GM19351 (cell line): ENCODE measurements around the gene CNDP2.
"Not testable (repeated sequence)": the region's sequence is repeated elsewhere in the genome, so short reads cannot be mapped to it uniquely, and the experiment has no call there.

ENCODE experiments used
- ATAC-seq: cut with Tn5 transposase; IDR thresholded peaks from one replicate; pipeline ENCODE4 v1.9.1; 2021; ENCODE audit warnings: mild to moderate bottlenecking, moderate library complexity; ENCODE audit not compliant: unreplicated experiment

The CNDP2 gene

GRCh38 chr18:74499633-74500032, 3.5 kb downstream of the CNDP2 start:
- ATAC-seq: peak; percentile 33

GRCh38 chr18:74500372-74500771, 4.2 kb downstream of the CNDP2 start:
- ATAC-seq: no peak

DNA sequence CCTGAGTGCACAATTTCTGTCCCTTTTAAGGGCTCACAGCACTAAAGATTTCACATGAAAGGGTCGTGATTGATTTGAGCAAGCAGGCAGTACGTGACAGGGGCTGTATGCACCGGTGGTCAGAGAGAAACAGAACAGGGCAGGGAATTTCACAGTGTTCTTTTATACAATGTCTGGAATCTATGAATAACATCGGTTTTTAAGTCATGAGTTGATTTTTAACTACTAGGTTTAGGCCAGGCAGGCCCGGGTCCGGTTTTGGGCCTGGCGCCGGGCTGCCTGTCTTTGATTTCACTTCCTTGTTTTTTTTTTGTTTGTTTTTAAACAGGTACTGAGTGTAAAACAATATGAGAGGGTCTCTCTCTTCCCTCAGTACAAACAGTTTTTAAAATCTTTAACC, 4.6 kb downstream of the CNDP2 start:
- not testable (repeated sequence) for ATAC-seq

DNA sequence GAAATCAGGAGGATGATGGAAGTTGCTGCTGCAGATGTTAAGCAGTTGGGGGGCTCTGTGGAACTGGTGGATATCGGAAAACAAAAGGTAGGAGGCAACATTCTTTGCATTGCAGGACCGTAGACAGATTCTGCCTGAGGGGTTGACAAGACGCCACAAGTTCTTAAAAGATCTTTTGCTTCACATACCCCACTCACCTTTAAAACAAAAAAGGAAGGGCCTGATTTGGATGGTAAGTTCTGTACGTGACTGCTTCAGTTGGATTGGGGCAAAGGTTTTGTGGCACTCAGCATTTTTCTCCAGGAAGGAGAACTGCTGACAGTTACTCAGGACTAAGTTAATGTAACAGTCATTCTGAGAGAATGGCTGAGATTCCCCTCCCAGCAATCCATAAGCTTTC, 5.2 kb downstream of the CNDP2 start:
- no peak for ATAC-seq

GRCh38 chr18:74503137-74503536, 7.0 kb downstream of the CNDP2 start:
- no peak for ATAC-seq

- no peak for ATAC-seq
Measured at GRCh38 chr18:74505776-74506175, 9.6 kb downstream of the CNDP2 start.

GRCh38 chr18:74506448-74507084, 10.4 kb downstream of the CNDP2 start:
- ATAC-seq: no peak

DNA sequence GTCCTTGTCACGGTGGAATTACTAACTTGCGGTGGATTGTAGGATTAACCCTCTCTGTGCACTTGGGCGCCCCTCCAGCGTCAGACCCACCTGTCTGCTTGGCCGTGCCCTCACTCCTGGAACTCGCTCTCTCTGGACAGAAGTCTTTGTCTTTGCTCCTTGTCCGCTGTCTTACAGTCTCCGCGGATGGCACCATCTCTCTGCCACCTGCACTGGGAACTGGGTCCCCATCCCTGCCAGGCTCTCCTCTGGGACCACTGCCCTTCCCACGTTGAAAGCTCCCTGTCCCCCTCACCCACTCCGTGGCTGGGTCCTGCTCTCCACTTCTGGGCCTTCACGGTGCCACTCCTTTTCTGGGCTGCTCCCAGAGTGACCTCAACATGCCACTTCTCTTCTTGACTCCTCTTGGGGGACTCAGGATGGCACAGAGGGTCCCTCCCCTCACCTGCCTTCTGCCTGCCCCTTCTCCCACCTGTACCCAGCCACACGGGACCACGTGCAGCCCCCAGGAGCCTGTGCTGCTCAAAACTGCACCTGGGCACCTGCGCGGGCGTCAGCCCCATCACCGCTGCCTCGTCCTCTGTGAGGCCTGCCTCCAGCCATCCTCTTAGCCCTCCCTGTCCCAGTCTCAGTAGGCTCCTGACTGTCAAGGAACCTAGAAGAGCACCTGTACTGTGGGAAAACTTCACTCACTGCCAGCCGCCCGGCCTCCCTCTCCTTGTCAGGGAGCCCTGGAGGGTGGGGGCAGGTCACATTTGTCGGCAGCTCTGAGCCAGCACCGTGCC, 11.1 kb downstream of the CNDP2 start:
- no peak for ATAC-seq

- ATAC-seq: no peak
Measured at GRCh38 chr18:74507927-74508326, 11.8 kb downstream of the CNDP2 start.

GRCh38 chr18:74508366-74508765, 12.2 kb downstream of the CNDP2 start:
- ATAC-seq: no peak

GRCh38 chr18:74508821-74509225, 12.7 kb downstream of the CNDP2 start:
- ATAC-seq: no peak

DNA sequence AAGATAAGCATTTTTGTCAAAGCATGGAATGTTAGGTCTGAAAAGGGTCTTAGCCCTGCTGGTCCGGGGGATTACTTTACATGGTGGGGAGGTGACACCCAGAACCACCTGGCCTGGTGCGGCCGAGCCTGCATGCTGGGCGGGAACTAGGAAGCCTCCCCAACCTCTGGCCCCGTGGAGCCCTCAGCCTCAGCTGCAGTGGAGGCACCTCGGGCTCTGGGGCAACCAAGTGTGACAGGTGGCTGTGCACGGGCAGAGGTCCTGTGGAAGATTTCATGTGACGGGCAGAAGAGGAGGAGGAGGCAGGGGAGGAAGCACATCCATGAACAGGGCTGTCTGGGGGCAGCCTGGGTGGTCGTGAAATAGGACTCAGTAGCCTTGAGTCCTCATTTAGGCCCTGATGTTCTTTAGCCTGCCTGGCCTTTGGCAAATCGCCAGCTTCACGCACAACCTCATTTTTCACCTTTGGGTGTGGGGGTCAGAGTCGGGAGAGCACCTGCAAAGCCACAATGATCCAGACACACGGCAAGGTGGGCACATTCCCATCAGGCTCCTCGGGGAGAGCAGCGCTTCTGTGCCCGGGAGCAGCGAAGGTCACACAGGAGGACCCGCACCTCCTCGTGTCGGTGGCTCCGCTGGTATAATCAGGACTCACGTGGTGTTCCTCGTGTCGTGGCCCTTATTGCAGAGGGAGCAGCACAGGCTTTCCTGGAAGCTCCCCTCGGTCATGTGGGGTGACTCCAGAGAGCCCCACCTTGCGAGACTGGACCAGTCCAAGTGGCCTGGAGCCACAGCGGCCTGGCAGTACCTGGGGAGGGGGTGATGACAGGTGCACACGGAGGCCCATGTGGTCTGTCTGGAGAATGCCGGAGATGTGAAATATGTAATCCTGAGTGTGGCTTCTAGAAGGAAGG, 13.9 kb downstream of the CNDP2 start:
- ATAC-seq: no peak

- ATAC-seq: no peak
Measured at GRCh38 chr18:74510770-74511095, 14.6 kb downstream of the CNDP2 start.

DNA sequence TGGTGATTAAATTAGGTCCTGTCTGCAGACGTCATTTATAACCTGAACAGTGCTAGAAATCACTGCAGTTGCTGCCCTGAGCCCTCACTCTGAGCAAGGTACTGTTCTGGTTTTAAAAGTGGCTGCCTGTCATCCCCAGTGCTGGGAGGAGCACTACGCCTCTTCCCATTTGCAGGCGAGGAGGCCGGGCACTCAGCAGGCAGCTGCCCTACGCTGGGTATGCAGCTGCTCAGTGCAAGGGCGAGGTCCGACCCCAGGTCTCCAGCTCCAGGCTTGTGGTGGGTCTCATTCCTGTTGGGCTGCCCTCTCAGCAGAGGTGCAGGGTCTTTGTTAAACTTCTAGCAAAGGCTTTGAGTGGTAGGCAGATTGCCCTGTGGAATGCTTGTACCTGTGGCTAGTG, 15.7 kb downstream of the CNDP2 start:
- no peak for ATAC-seq

DNA sequence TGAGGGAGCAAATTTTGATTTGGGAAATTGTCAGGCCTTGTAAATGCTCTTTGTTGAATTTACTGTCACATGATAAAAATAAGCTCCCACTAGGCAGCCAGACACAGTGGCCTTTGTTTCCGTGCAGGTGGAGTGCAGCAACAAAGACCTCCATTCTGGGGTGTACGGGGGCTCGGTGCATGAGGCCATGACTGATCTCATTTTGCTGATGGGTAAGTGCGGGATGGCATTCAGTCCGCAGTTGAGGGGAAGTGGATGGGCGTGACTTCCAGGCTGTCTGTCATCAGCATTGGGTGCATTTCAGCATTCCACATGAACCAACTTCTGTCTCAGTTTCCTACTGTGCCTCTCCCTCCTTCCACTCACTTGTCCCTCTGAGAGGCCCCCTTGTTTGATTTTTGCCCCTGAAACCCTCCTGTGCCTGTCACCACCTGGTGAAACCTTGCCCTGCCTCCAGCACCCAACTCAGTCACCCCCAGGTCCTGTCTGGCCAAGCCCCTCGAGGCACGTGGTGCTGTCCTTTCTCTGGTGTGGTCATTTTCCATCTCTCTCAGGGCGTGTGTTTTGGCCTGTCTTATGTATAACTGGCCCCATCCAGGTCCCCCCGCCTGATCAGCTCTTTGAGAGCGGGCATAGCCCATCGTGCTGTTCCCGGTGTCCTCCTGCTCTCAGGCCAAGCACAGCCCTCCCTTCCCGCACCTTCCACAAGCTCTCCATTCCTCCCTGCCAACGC, 16.3 kb downstream of the CNDP2 start:
- no peak for ATAC-seq

- ATAC-seq: no peak
Measured at GRCh38 chr18:74513149-74513882, 17.2 kb downstream of the CNDP2 start.

- no peak for ATAC-seq
Measured at GRCh38 chr18:74513883-74514205, 17.7 kb downstream of the CNDP2 start.

- ATAC-seq: no peak
Measured at GRCh38 chr18:74514860-74515495, 18.8 kb downstream of the CNDP2 start.

DNA sequence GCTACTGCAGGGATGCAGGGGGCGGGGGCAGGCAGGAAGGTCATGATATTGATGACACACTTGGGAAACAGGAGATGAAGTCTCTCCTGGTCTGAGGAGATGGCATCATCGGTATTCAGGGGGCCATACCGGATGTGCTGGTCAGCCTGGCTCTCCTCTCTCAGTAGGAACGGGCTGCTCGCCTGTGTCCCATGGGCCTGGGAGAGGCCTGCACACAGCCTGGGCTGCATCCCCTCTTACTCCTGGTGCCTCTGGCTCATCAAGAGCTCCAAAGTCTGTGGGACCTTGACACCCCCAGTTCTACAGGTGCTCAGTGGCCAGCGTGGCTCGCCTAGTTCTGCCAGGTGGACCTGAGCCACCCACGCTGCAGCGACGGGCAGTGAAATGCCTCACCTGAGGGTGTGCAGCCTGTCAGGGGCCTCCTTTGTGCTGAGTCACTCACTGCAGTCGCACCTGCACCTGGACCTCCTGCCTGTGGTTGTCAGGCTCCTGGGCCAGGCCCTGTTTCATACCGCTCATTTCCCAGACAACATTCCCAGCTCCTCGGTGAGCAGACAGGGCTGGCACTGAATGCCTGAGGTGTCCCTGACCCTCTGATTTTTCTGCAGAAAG, 19.6 kb downstream of the CNDP2 start:
- no peak for ATAC-seq
